Esophagus squamous epithelium (tissue), 5 donors: ENCODE data around the gene TMCC2. TPM values are rescaled to one million over a fixed set of nuclear protein-coding genes. Genes with fewer than 3 reads are reported as not detected.

Experiments used
- DNase-seq: peaks from one replicate; lab custom pipeline; 2025; lab: John Stamatoyannopoulos, UW
- H3K27ac ChIP-seq, 4 donors: fragments of 200-600 bp; sonication (generic); one replicate each; pipeline ENCODE4 v1.5.1; 2016 to 2019; ENCODE audit warnings: mild to moderate bottlenecking in 1 of 4
- H3K27me3 ChIP-seq, 4 donors: fragments of 200-600 bp; sonication (generic); 1 replicate in 3 of 4; 2 replicates in 1 of 4; pipeline versions ENCODE4 v1.5.1 to v1.6.0; 2017 to 2021; ENCODE audit warnings: antibody characterized with exemption in 1 of 4
- H3K36me3 ChIP-seq, 3 donors: fragments of 200-600 bp; sonication (generic); one replicate each; pipeline ENCODE4 v1.5.1; 2016 to 2019
- H3K4me1 ChIP-seq, 3 donors: fragments of 200-600 bp; sonication (generic); one replicate each; pipeline ENCODE4 v1.5.1; 2017 to 2019
- H3K4me3 ChIP-seq, 4 donors: fragments of 200-600 bp; sonication (generic); 1 replicate in 3 of 4; 2 replicates in 1 of 4; pipeline ENCODE4 v1.5.1; 2016 to 2019; ENCODE audit warnings: mild to moderate bottlenecking in 2 of 4, moderate library complexity in 1 of 4
- H3K9me3 ChIP-seq, 3 donors: fragments of 200-600 bp; sonication (generic); one replicate each; pipeline ENCODE4 v1.5.1; 2016 to 2019
- CTCF ChIP-seq, 6 experiments: fragments of 450-650 bp in 4 of 6; fragments of 200-600 bp in 2 of 6; sonication (generic) in 2 of 6; IDR thresholded peaks; one replicate each; pipeline ENCODE4 v1.5.1; 2016 to 2019; ENCODE audit warnings: antibody characterized with exemption in 6 of 6, mild to moderate bottlenecking in 4 of 6, moderate library complexity in 4 of 6
- POLR2A ChIP-seq, 4 donors: fragments of 450-650 bp; IDR thresholded peaks; one replicate each; pipeline ENCODE4 v1.6.1; 2017; ENCODE audit warnings: antibody characterized with exemption in 4 of 4, mild to moderate bottlenecking in 4 of 4, moderate library complexity in 3 of 4
- WGBS, 2 donors: methylation state at CpG; one replicate each; pipeline ENCODE4 v1.1.5; 2018; 5-methylcytosine and 5-hydroxymethylcytosine counted together
- intact Hi-C: fragments of 100-400 bp; cut with DNase I; formaldehyde crosslinking; loops from one replicate; pipeline ENCODE4 v1.15.0; 2022
- total RNA-seq, 4 donors: library from RNA; depleted of rRNA; stranded (reverse); fragments of >200 nt; gene quantifications; one replicate each; pipeline ENCODE4 v1.1.0, GENCODE V29; 2016
- donor health status: DM: yes; HTN: yes; CAD: no.

The TMCC2 gene
- total RNA-seq, 4 donors from 2014 or later, result 0.76 to 1.9 (median 0.91) TPM

GRCh38 chr1:205240118-205240517, 12.4 kb downstream of the TMCC2 start:
- Histone ChIP-seq H3K4me3 (no peak overlapping the region), H3K27me3 (no peaks in the 10 kb centered on the region), H3K4me1 (peaks cover 0 to 9% (median 0%) of the 10 kb centered on the region in 3 donors), H3K36me3 (peaks cover 0 to 6% (median 0%) of the 10 kb centered on the region in 3 donors), H3K9me3 (no peaks in the 10 kb centered on the region), H3K27ac (no peak overlapping the region)
- intact Hi-C loops, result loop anchor here (10.0 kb wide), 1 partner anchor 245 kb away; no protein-coding TSS in a partner anchor
- WGBS, 2 donors, result 67 to 93% methylated on average over 1 to 6 of the region's 6 CpGs
- TF ChIP-seq CTCF (IDR thresholded peaks at IDR 0.05) (no peak), POLR2A (IDR thresholded peaks at IDR 0.05) (no peak)
- DNase-seq, result no peak

- no peak overlapping the region for H3K4me3 ChIP-seq
- H3K4me1 ChIP-seq, result peaks cover 0 to 5% (median 0%) of the 10 kb centered on the region in 3 donors
- peaks cover 0 to 6% (median 0%) of the 10 kb centered on the region in 3 donors for H3K36me3 ChIP-seq
- intact Hi-C loops, result loop anchor here (10.0 kb wide), 1 partner anchor 246 kb away; no protein-coding TSS in a partner anchor
- TF ChIP-seq CTCF (IDR thresholded peaks at IDR 0.05) (no peak), POLR2A (IDR thresholded peaks at IDR 0.05) (no peak)
- no peak for DNase-seq
- H3K27me3 ChIP-seq, result no peaks in the 10 kb centered on the region
- WGBS, 2 donors, result 88 to 89% methylated on average over 1 to 3 of the region's 3 CpGs
- H3K9me3 ChIP-seq, result no peaks in the 10 kb centered on the region
- H3K27ac ChIP-seq, result no peak overlapping the region
These were observed 12.8 kb downstream of the TMCC2 start for GRCh38 chr1:205240569-205240968.

- Histone ChIP-seq H3K27ac (no peak overlapping the region), H3K4me3 (no peak overlapping the region), H3K4me1 (peaks cover 0 to 9% (median 2%) of the 10 kb centered on the region in 3 donors), H3K9me3 (no peaks in the 10 kb centered on the region), H3K36me3 (peaks cover 0 to 6% (median 0%) of the 10 kb centered on the region in 3 donors), H3K27me3 (no peaks in the 10 kb centered on the region)
- intact Hi-C loops, result loop anchor here (10.0 kb wide), 1 partner anchor 247 kb away; no protein-coding TSS in a partner anchor
- 92 to 100% methylated on average over 2 to 10 of the region's 36 CpGs for WGBS, 2 donors
- TF ChIP-seq CTCF (IDR thresholded peaks at IDR 0.05), result no peak
- TF ChIP-seq POLR2A (IDR thresholded peaks at IDR 0.05), result no peak
- no peak for DNase-seq
These were observed 13.8 kb downstream of the TMCC2 start for GRCh38 chr1:205241366-205242030.

GRCh38 chr1:205243350-205244191, 15.8 kb downstream of the TMCC2 start:
- whole genome bisulfite sequencing, 2 donors, result 88 to 90% methylated on average over 8 of the region's 8 CpGs
- Histone ChIP-seq H3K4me3 (no peak overlapping the region), H3K4me1 (peaks cover 0 to 29% (median 23%) of the 10 kb centered on the region in 3 donors), H3K36me3 (peaks cover 0 to 6% (median 0%) of the 10 kb centered on the region in 3 donors), H3K27me3 (no peaks in the 10 kb centered on the region), H3K27ac (no peak overlapping the region), H3K9me3 (no peaks in the 10 kb centered on the region)
- TF ChIP-seq POLR2A (IDR thresholded peaks at IDR 0.05) (no peak), CTCF (IDR thresholded peaks at IDR 0.05) (no peak)
- no peak for DNase-seq
- intact Hi-C loops, result loop anchor here (10.0 kb wide), 1 partner anchor 249 kb away; no protein-coding TSS in a partner anchor
